Activated naive CD4-positive, alpha-beta T cell treated with anti-CD3 and anti-CD28 coated beads, Interleukin-2, amount 50 U/mL, for 24 hours (primary cell): ENCODE measurements around the gene CDK7.

Experiments used
- H3K27ac Mint-ChIP-seq: one replicate; pipeline ENCODE4 v1.8.0; 2021; ENCODE audit warnings: mild to moderate bottlenecking, mixed read lengths
- H3K27me3 Mint-ChIP-seq: one replicate; pipeline ENCODE4 v1.8.0; 2021; ENCODE audit warnings: mixed read lengths
- H3K36me3 Mint-ChIP-seq: one replicate; pipeline ENCODE4 v1.8.0; 2021; ENCODE audit warnings: mixed read lengths
- H3K4me1 Mint-ChIP-seq: one replicate; pipeline ENCODE4 v1.8.0; 2021; ENCODE audit warnings: mixed read lengths
- H3K4me3 Mint-ChIP-seq: one replicate; pipeline ENCODE4 v1.8.0; 2021; ENCODE audit warnings: mild to moderate bottlenecking, mixed read lengths
- H3K9me3 Mint-ChIP-seq: one replicate; pipeline ENCODE4 v1.8.0; 2021; ENCODE audit warnings: mixed read lengths

The CDK7 gene

GRCh38 chr5:69300537-69301203, 66.0 kb downstream of the CDK7 start:
- Mint-ChIP-seq H3K36me3 (peaks cover 10% of the 10 kb centered on the region), H3K9me3 (no peaks in the 10 kb centered on the region), H3K27ac (no peak overlapping the region), H3K4me3 (no peak overlapping the region), H3K4me1 (no peaks in the 10 kb centered on the region), H3K27me3 (no peaks in the 10 kb centered on the region)

- Mint-ChIP-seq H3K4me3 (no peak overlapping the region), H3K4me1 (no peaks in the 10 kb centered on the region), H3K9me3 (no peaks in the 10 kb centered on the region), H3K27ac (no peak overlapping the region), H3K27me3 (no peaks in the 10 kb centered on the region), H3K36me3 (peaks cover 23% of the 10 kb centered on the region)
These were observed 70.8 kb downstream of the CDK7 start for GRCh38 chr5:69305512-69305911.

- H3K4me3 Mint-ChIP-seq: no peak overlapping the region
- no peaks in the 10 kb centered on the region for H3K9me3 Mint-ChIP-seq
- no peaks in the 10 kb centered on the region for H3K27me3 Mint-ChIP-seq
- H3K36me3 Mint-ChIP-seq: peaks cover 35% of the 10 kb centered on the region
- no peaks in the 10 kb centered on the region for H3K4me1 Mint-ChIP-seq
- H3K27ac Mint-ChIP-seq: no peak overlapping the region
These were observed 73.4 kb downstream of the CDK7 start for GRCh38 chr5:69308046-69308553.

- no peaks in the 10 kb centered on the region for H3K9me3 Mint-ChIP-seq
- H3K27ac Mint-ChIP-seq: no peak overlapping the region
- no peaks in the 10 kb centered on the region for H3K4me1 Mint-ChIP-seq
- H3K36me3 Mint-ChIP-seq: peaks cover 41% of the 10 kb centered on the region
- no peak overlapping the region for H3K4me3 Mint-ChIP-seq
- H3K27me3 Mint-ChIP-seq: no peaks in the 10 kb centered on the region
These were observed 74.7 kb downstream of the CDK7 start for GRCh38 chr5:69309380-69309779.

GRCh38 chr5:69312459-69313160, 77.9 kb downstream of the CDK7 start:
- Mint-ChIP-seq H3K4me1 (no peaks in the 10 kb centered on the region), H3K36me3 (peaks cover 45% of the 10 kb centered on the region), H3K27me3 (no peaks in the 10 kb centered on the region), H3K4me3 (no peak overlapping the region), H3K27ac (no peak overlapping the region), H3K9me3 (no peaks in the 10 kb centered on the region)

GRCh38 chr5:69313428-69313827, 78.7 kb downstream of the CDK7 start:
- H3K36me3 Mint-ChIP-seq: peaks cover 40% of the 10 kb centered on the region
- no peak overlapping the region for H3K27ac Mint-ChIP-seq
- no peak overlapping the region for H3K4me3 Mint-ChIP-seq
- H3K9me3 Mint-ChIP-seq: no peaks in the 10 kb centered on the region
- no peaks in the 10 kb centered on the region for H3K27me3 Mint-ChIP-seq
- H3K4me1 Mint-ChIP-seq: no peaks in the 10 kb centered on the region

GRCh38 chr5:69315972-69316371, 81.3 kb downstream of the CDK7 start:
- Mint-ChIP-seq H3K36me3 (peaks cover 24% of the 10 kb centered on the region), H3K4me3 (no peak overlapping the region), H3K9me3 (no peaks in the 10 kb centered on the region), H3K4me1 (no peaks in the 10 kb centered on the region), H3K27me3 (no peaks in the 10 kb centered on the region), H3K27ac (no peak overlapping the region)

GRCh38 chr5:69317391-69317790, 82.7 kb downstream of the CDK7 start:
- no peaks in the 10 kb centered on the region for H3K27me3 Mint-ChIP-seq

GRCh38 chr5:69326365-69326764, 91.7 kb downstream of the CDK7 start:
- Mint-ChIP-seq H3K27me3 (no peaks in the 10 kb centered on the region), H3K9me3 (no peaks in the 10 kb centered on the region), H3K4me3 (no peak overlapping the region), H3K4me1 (peaks cover 3% of the 10 kb centered on the region), H3K27ac (no peak overlapping the region), H3K36me3 (peaks cover 3% of the 10 kb centered on the region)

More at GRCh38 chr5:69317391-69317790, 82.7 kb downstream of the CDK7 start:
- H3K4me3 Mint-ChIP-seq: no peak overlapping the region
- H3K36me3 Mint-ChIP-seq: peaks cover 20% of the 10 kb centered on the region
- H3K9me3 Mint-ChIP-seq: no peaks in the 10 kb centered on the region
- no peak overlapping the region for H3K27ac Mint-ChIP-seq
- H3K4me1 Mint-ChIP-seq: no peaks in the 10 kb centered on the region
